CD14-positive monocyte (primary cell): ENCODE data around the gene FERMT2. TPM values are rescaled to one million over a fixed set of nuclear protein-coding genes. Genes with fewer than 3 reads are reported as not detected.

Source experiments
- DNase-seq, 3 donors: peaks; one replicate each; pipeline ENCODE4 v3.0.0-alpha.2; 2011 to 2022
- H2AFZ ChIP-seq: 2 replicates; pipeline ENCODE4 v1.6.0; 2012; ENCODE audit warnings: mild to moderate bottlenecking, low read depth, low read length, inconsistent platforms; ENCODE audit not compliant: insufficient read depth, poor library complexity, severe bottlenecking
- H3K27ac ChIP-seq, 2 donors: 1 replicate in 1 of 2; 2 replicates in 1 of 2; pipeline ENCODE4 v1.5.1; 2012 to 2013; ENCODE audit warnings: low read length in 2 of 2, control low read depth in 1 of 2, inconsistent platforms in 1 of 2, low read depth in 1 of 2, mild to moderate bottlenecking in 1 of 2
- H3K27me3 ChIP-seq, 2 donors: one replicate each; pipeline versions ENCODE4 v1.6.0 to v1.6.1; 2011 to 2013; ENCODE audit warnings: low read length in 2 of 2; ENCODE audit not compliant: control insufficient read depth in 2 of 2, insufficient read depth in 2 of 2
- H3K36me3 ChIP-seq, 2 donors: replicated peaks in 1 of 2; 1 replicate in 1 of 2; 2 replicates in 1 of 2; pipeline versions ENCODE4 v1.5.1 to v1.6.1; 2012 to 2013; ENCODE audit warnings: low read length in 2 of 2, control low read depth in 1 of 2, inconsistent platforms in 1 of 2, mild to moderate bottlenecking in 1 of 2; ENCODE audit not compliant: insufficient read depth in 2 of 2, control insufficient read depth in 1 of 2
- H3K4me1 ChIP-seq, 2 donors: 1 replicate in 1 of 2; 2 replicates in 1 of 2; pipeline versions ENCODE4 v1.5.1 to v1.6.1; 2012 to 2013; ENCODE audit warnings: low read length in 2 of 2, control low read depth in 1 of 2, inconsistent platforms in 1 of 2, mild to moderate bottlenecking in 1 of 2, moderate library complexity in 1 of 2; ENCODE audit not compliant: insufficient read depth in 2 of 2, control insufficient read depth in 1 of 2
- H3K4me2 ChIP-seq: replicated peaks from 2 replicates; pipeline ENCODE3; 2012; ENCODE audit warnings: low read length, moderate library complexity, mild to moderate bottlenecking; ENCODE audit not compliant: poor library complexity, severe bottlenecking; ENCODE audit errors: extremely low read depth
- H3K4me3 ChIP-seq, 3 experiments: fragments of 200-600 bp in 1 of 3; sonication (generic) in 1 of 3; replicated peaks in 1 of 3; 1 replicate in 2 of 3; 2 replicates in 1 of 3; pipeline ENCODE4 v1.5.1; 2011 to 2013; ENCODE audit warnings: low read length in 3 of 3, mild to moderate bottlenecking in 3 of 3, control low read depth in 2 of 3, low read depth in 2 of 3, inconsistent platforms in 1 of 3, moderate library complexity in 1 of 3
- H3K79me2 ChIP-seq: 2 replicates; pipeline ENCODE4 v1.6.0; 2012; ENCODE audit warnings: mild to moderate bottlenecking, control low read depth, inconsistent platforms, low read length, moderate library complexity; ENCODE audit not compliant: insufficient read depth
- H3K9ac ChIP-seq: 2 replicates; pipeline ENCODE4 v1.6.0; 2017; ENCODE audit warnings: low read length, mild to moderate bottlenecking; ENCODE audit not compliant: insufficient read depth, poor library complexity, severe bottlenecking
- H3K9me3 ChIP-seq, 2 donors: replicated peaks in 1 of 2; 1 replicate in 1 of 2; 2 replicates in 1 of 2; pipeline versions ENCODE4 v1.5.1 to v1.6.1; 2012 to 2013; ENCODE audit warnings: low read length in 2 of 2, control low read depth in 1 of 2; ENCODE audit not compliant: control insufficient read depth in 1 of 2, insufficient read depth in 1 of 2
- H4K20me1 ChIP-seq: 2 replicates; pipeline ENCODE4 v1.6.0; 2012; ENCODE audit warnings: mild to moderate bottlenecking, low read length, control low read depth, moderate library complexity; ENCODE audit not compliant: insufficient read depth
- H3K27ac Mint-ChIP-seq, 7 donors: one replicate each; pipeline ENCODE4 v1.8.0; 2020; ENCODE audit warnings: mild to moderate bottlenecking in 7 of 7, mixed read lengths in 7 of 7, moderate library complexity in 6 of 7, inconsistent platforms in 2 of 7
- H3K27me3 Mint-ChIP-seq, 3 donors: one replicate each; pipeline ENCODE4 v1.8.0; 2021 to 2022; ENCODE audit warnings: low read depth in 3 of 3, mild to moderate bottlenecking in 3 of 3, mixed read lengths in 3 of 3, moderate library complexity in 3 of 3, inconsistent platforms in 1 of 3
- H3K36me3 Mint-ChIP-seq, 2 donors: one replicate each; pipeline ENCODE4 v1.8.0; 2020; ENCODE audit warnings: mixed read lengths in 2 of 2, inconsistent platforms in 1 of 2, mild to moderate bottlenecking in 1 of 2
- H3K4me1 Mint-ChIP-seq: one replicate; pipeline ENCODE4 v1.8.0; 2020; ENCODE audit warnings: mild to moderate bottlenecking, mixed read lengths
- H3K4me3 Mint-ChIP-seq, 2 donors: one replicate each; pipeline ENCODE4 v1.8.0; 2020; ENCODE audit warnings: mild to moderate bottlenecking in 2 of 2, mixed read lengths in 2 of 2, moderate library complexity in 1 of 2
- H3K9me3 Mint-ChIP-seq, 7 donors: one replicate each; pipeline ENCODE4 v1.8.0; 2020 to 2022; ENCODE audit warnings: mixed read lengths in 7 of 7, mild to moderate bottlenecking in 6 of 7, moderate library complexity in 6 of 7, inconsistent platforms in 2 of 7
- WGBS: methylation state at CpG from one replicate; pipeline ENCODE4 v1.1.5; 2013; ENCODE audit warnings: missing lambda C conversion rate; ENCODE audit not compliant: insufficient coverage; 5-methylcytosine and 5-hydroxymethylcytosine counted together
- intact Hi-C, 2 donors: fragments of 100-400 bp; cut with micrococcal nuclease; formaldehyde crosslinking; loops; one replicate each; pipeline versions ENCODE4 v1.15.0 to v1.15.1; 2023
- polyA plus RNA-seq, 3 donors: library from polyadenylated mRNA; depleted of rRNA in 1 of 3; unstranded in 2 of 3; stranded (reverse) in 1 of 3; fragments of 300-500 nt in 2 of 3; fragments of >200 nt in 1 of 3; fragmentation: Illumina TruSeq in 2 of 3; gene quantifications; 1 replicate in 2 of 3; 2 replicates in 1 of 3; pipeline ENCODE4 v1.2.3, GENCODE V29; 2012 to 2021
- TF ChIP-seq, protein P1 (sequence below): fragments of 200-600 bp; IDR thresholded peaks from one replicate; pipeline ENCODE4 v1.8.0; 2022; ENCODE audit warnings: antibody characterized with exemption, mild to moderate bottlenecking

FERMT2 gene
- polyA plus RNA-seq, 3 donors, result not detected

GRCh38 chr14:52875707-52876106, 75.1 kb downstream of the FERMT2 start:
- Histone ChIP-seq H4K20me1 (no peaks in the 10 kb centered on the region), H3K27me3 (no peaks in the 10 kb centered on the region), H3K4me1 (peaks cover 8 to 11% of the 10 kb centered on the region in 2 donors), H3K4me2 (no peak overlapping the region), H3K4me3 (no peak overlapping the region), H3K9me3 (no peaks in the 10 kb centered on the region), H2AFZ (no peak overlapping the region), H3K27ac (no peak overlapping the region), H3K36me3 (no peaks in the 10 kb centered on the region), H3K79me2 (no peaks in the 10 kb centered on the region), H3K9ac (no peak overlapping the region)
- peaks cover 0 to 6% (median 0%) of the 10 kb centered on the region in 3 donors for H3K27me3 Mint-ChIP-seq
- no CpG with 5 or more reads among the region's 4 CpGs for whole genome bisulfite sequencing
- intact Hi-C loops, result loop anchor here in 1 of 2 donors (10.0 kb wide), 1 partner anchor 89 kb away; no protein-coding TSS in a partner anchor
- no peaks in the 10 kb centered on the region for H3K9me3 Mint-ChIP-seq
- peaks cover 7% of the 10 kb centered on the region for H3K4me1 Mint-ChIP-seq
- DNase-seq, result no peak
- H3K27ac Mint-ChIP-seq, result no peak overlapping the region
- H3K4me3 Mint-ChIP-seq, result no peak overlapping the region
- no peaks in the 10 kb centered on the region for H3K36me3 Mint-ChIP-seq
- TF ChIP-seq, protein P1, sequence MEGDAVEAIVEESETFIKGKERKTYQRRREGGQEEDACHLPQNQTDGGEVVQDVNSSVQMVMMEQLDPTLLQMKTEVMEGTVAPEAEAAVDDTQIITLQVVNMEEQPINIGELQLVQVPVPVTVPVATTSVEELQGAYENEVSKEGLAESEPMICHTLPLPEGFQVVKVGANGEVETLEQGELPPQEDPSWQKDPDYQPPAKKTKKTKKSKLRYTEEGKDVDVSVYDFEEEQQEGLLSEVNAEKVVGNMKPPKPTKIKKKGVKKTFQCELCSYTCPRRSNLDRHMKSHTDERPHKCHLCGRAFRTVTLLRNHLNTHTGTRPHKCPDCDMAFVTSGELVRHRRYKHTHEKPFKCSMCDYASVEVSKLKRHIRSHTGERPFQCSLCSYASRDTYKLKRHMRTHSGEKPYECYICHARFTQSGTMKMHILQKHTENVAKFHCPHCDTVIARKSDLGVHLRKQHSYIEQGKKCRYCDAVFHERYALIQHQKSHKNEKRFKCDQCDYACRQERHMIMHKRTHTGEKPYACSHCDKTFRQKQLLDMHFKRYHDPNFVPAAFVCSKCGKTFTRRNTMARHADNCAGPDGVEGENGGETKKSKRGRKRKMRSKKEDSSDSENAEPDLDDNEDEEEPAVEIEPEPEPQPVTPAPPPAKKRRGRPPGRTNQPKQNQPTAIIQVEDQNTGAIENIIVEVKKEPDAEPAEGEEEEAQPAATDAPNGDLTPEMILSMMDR, result no peak

DNA sequence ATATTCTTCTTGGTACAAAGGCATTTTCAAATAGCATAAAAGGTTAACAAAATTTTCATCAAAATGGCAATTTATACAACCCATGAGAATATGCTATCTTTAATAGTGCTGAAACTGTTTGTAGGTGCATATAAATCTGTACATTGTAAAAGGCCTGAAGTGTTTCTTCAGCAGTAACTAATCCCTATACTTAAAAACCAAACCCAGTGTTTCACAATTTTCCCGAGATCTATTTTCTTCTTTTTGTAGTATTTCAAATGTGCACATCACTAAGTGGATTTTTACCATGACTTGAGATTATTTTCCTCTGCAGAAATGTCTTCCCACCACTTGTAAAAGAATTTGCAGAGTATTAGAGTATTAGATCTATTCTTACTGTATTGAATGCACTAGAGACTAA, 76.5 kb downstream of the FERMT2 start:
- Mint-ChIP-seq H3K36me3 (no peaks in the 10 kb centered on the region), H3K27me3 (peaks cover 0 to 6% (median 0%) of the 10 kb centered on the region in 3 donors), H3K4me1 (peaks cover 7% of the 10 kb centered on the region), H3K9me3 (no peaks in the 10 kb centered on the region), H3K4me3 (no peak overlapping the region), H3K27ac (no peak overlapping the region)
- Histone ChIP-seq H2AFZ (no peak overlapping the region), H3K9me3 (no peaks in the 10 kb centered on the region), H3K9ac (no peak overlapping the region), H4K20me1 (no peaks in the 10 kb centered on the region), H3K27ac (no peak overlapping the region), H3K79me2 (no peaks in the 10 kb centered on the region), H3K4me2 (no peak overlapping the region), H3K4me1 (peaks cover 10 to 11% of the 10 kb centered on the region in 2 donors), H3K4me3 (no peak overlapping the region), H3K27me3 (no peaks in the 10 kb centered on the region), H3K36me3 (no peaks in the 10 kb centered on the region)
- TF ChIP-seq, protein P1, result no peak
- no CpG with 5 or more reads among the region's 1 CpG for WGBS
- DNase-seq, result no peak
- intact Hi-C loops, result loop anchor here in 1 of 2 donors (10.0 kb wide), 1 partner anchor 90 kb away; no protein-coding TSS in a partner anchor
